AML-193 (cell line): Measurements from ENCODE around the gene HSPG2.
"Not testable (repeated sequence)": the region's sequence is repeated elsewhere in the genome, so short reads cannot be mapped to it uniquely, and the experiment has no call there.

ENCODE experiments used
- DNase-seq, 2 experiments: peaks; one replicate each; lab custom pipeline; 2025; lab: John Stamatoyannopoulos, UW

The HSPG2 gene

GRCh38 chr1:21823980-21824702 is 113.0 kb downstream of the HSPG2 start:
- no peak for DNase-seq

- DNase-seq = no peak
Observed at GRCh38 chr1:21823206-21823979, 113.7 kb downstream of the HSPG2 start.

GRCh38 chr1:21822349-21822748 is 114.8 kb downstream of the HSPG2 start:
- no peak for DNase-seq

GRCh38 chr1:21821385-21822019 is 115.6 kb downstream of the HSPG2 start:
- DNase-seq = no peak

- no peak for DNase-seq
Observed at GRCh38 chr1:21820597-21821232, 116.4 kb downstream of the HSPG2 start.

- no peak for DNase-seq
Observed at GRCh38 chr1:21818656-21819055, 118.5 kb downstream of the HSPG2 start.

GRCh38 chr1:21816602-21817302 is 120.4 kb downstream of the HSPG2 start:
- no peak for DNase-seq

- no peak for DNase-seq
Observed at GRCh38 chr1:21815724-21816321, 121.3 kb downstream of the HSPG2 start.

GRCh38 chr1:21814981-21815582 is 122.0 kb downstream of the HSPG2 start:
- no peak for DNase-seq

- DNase-seq = no peak
Observed at GRCh38 chr1:21814241-21814918, 122.7 kb downstream of the HSPG2 start.

- DNase-seq = no peak
Observed at GRCh38 chr1:21813542-21813941, 123.6 kb downstream of the HSPG2 start.

GRCh38 chr1:21811875-21812305 is 125.2 kb downstream of the HSPG2 start, which contains the start of gene LDLRAD2:
TSS of gene LDLRAD2 (plus strand) at chr1:21812265. CDS start at chr1:21812452, 187 bp downstream.
- DNase-seq = no peak

GRCh38 chr1:21804536-21804935 is 132.6 kb downstream of the HSPG2 start:
- DNase-seq = no peak

GRCh38 chr1:21801100-21801499 is 136.0 kb downstream of the HSPG2 start:
- DNase-seq = no peak

GRCh38 chr1:21799730-21800129 is 137.4 kb downstream of the HSPG2 start:
- DNase-seq = no peak

- DNase-seq = no peak
Observed at GRCh38 chr1:21795075-21795474, 142.0 kb downstream of the HSPG2 start.

GRCh38 chr1:21794656-21795055 is 142.5 kb downstream of the HSPG2 start:
- DNase-seq = no peak

GRCh38 chr1:21793104-21793503 is 144.0 kb downstream of the HSPG2 start:
- DNase-seq = no peak

- no peak for DNase-seq
Observed at GRCh38 chr1:21786640-21787039, 150.5 kb downstream of the HSPG2 start.

- not testable (repeated sequence) for DNase-seq
Observed at GRCh38 chr1:21785764-21786163, 151.3 kb downstream of the HSPG2 start.
